ENCODE results near the gene SLC35F2.
"Not testable (repeated sequence)": the region's sequence is repeated elsewhere in the genome, so short reads cannot be mapped to it uniquely, and the experiment has no call there.

The SLC35F2 gene, protein sequence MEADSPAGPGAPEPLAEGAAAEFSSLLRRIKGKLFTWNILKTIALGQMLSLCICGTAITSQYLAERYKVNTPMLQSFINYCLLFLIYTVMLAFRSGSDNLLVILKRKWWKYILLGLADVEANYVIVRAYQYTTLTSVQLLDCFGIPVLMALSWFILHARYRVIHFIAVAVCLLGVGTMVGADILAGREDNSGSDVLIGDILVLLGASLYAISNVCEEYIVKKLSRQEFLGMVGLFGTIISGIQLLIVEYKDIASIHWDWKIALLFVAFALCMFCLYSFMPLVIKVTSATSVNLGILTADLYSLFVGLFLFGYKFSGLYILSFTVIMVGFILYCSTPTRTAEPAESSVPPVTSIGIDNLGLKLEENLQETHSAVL

GRCh38 chr11:107858217-107859070 is at the start of gene SLC35F2:
TSS of gene SLC35F2 (minus strand) at chr11:107858787. CDS start at chr11:107858767, 20 bp downstream.
- DNase-seq (ENCODE audit: low read depth in 1 of 2, low spot score in 1 of 2) = peak; percentile 32 to 57

DNA sequence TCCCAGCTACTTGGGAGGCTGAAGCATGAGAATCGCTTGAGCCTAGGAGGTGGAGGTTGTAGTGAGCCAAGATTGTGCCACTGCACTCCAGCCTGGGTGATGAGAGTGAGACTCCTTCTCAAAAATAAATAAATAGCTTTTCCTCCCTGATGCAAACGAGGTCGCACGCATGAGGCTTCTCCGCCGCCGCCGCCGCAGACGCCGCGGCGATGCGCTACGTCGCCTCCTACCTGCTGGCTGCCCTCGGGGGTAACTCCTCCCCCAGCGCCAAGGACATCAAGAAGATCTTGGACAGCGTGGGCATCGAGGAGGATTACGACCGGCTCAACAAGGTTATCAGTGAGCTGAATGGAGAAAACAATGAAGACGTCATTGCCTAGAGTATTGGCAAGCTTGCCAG is 49.6 kb upstream of the SLC35F2 start:
- no peak for DNase-seq (ENCODE audit: low read depth in 1 of 2, low spot score in 1 of 2)

DNA sequence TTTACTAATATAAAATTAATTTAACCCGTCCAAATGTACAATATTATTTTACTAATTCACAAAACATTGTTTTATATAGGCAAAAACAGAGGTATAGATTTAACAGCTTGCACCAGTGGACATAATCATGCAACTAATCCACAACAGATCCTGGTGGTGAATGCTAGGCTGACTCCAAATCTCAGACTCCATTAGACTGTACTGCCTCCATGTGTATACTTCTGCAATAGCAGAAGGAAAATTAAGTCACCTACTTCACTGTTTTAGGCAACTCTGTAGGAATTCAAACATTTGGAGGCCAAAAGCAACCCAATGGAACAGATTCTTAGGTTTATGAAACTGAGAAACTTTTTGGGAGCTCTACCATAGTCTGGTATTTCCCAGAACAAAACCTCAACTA is 39.7 kb upstream of the SLC35F2 start:
- DNase-seq (ENCODE audit: low read depth in 1 of 2, low spot score in 1 of 2) = no peak

GRCh38 chr11:107882095-107882820 is 23.7 kb upstream of the SLC35F2 start:
- DNase-seq (ENCODE audit: low read depth in 1 of 2, low spot score in 1 of 2) = no peak

DNA sequence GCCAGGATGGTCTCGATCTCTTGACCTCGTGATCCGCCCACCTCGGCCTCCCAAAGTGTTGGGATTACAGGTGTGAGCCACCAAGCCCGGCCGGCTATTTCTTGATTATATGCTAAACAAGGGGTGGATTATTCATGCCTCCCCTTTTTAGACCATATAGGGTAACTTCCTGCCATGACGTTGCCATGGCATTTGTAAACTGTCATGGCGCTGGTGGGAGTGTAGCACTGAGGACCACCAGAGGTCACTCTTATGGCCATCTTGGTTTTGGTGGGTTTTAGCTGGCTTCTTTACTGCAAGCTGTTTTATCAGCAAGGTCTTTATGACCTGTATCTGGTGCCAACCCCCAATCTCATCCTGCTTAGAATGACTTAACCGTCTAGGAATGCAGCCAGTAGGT is 22.9 kb upstream of the SLC35F2 start:
- not testable (repeated sequence) for DNase-seq (ENCODE audit: low read depth in 1 of 2, low spot score in 1 of 2)

GRCh38 chr11:107876141-107876540 is 17.6 kb upstream of the SLC35F2 start:
- no peak for DNase-seq (ENCODE audit: low read depth in 1 of 2, low spot score in 1 of 2)

- DNase-seq (ENCODE audit: low read depth in 1 of 2, low spot score in 1 of 2) = no peak
Observed at GRCh38 chr11:107864591-107864990, 6.0 kb upstream of the SLC35F2 start.

- no peak for DNase-seq (ENCODE audit: low read depth in 1 of 2, low spot score in 1 of 2)
Observed at GRCh38 chr11:107860688-107861087, 2.1 kb upstream of the SLC35F2 start.

GRCh38 chr11:107860240-107860620 is 1.6 kb upstream of the SLC35F2 start:
- DNase-seq (ENCODE audit: low read depth in 1 of 2, low spot score in 1 of 2) = not testable (repeated sequence)

GRCh38 chr11:107859459-107860239 is 1.1 kb upstream of the SLC35F2 start:
- no peak for DNase-seq (ENCODE audit: low read depth in 1 of 2, low spot score in 1 of 2)

DNA sequence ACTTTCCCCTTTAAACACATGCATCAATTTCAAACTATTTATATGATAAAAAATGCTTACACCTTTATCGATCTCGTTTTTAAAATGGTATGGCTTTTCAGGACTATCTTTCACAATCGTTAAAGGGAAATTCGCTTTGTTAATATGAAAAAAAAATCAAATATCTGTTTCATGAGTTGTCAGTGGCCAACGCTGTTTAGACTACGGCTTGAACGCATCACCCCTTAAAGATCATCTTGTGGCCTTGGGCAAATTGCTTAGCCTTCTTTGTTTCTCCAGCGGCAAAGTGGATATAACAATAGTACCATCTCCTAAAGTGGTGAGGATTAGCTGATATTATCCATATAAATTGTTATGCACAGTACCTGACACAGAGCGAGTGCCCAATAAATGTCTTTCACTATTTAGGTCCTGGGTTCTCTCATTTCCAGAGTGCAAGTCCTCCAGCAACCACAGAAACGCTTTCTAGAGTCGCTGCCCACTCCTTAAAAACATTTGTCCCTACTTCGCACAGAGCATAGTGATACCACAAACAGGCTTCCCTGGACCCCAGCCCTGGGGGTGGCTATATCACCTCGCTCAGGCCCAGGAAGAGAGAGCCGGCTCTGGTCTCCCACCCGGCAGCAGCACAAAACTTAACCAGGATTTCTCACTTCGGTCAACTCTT is 904 bp downstream of the SLC35F2 start:
- no peak for DNase-seq (ENCODE audit: low read depth in 1 of 2, low spot score in 1 of 2)

DNA sequence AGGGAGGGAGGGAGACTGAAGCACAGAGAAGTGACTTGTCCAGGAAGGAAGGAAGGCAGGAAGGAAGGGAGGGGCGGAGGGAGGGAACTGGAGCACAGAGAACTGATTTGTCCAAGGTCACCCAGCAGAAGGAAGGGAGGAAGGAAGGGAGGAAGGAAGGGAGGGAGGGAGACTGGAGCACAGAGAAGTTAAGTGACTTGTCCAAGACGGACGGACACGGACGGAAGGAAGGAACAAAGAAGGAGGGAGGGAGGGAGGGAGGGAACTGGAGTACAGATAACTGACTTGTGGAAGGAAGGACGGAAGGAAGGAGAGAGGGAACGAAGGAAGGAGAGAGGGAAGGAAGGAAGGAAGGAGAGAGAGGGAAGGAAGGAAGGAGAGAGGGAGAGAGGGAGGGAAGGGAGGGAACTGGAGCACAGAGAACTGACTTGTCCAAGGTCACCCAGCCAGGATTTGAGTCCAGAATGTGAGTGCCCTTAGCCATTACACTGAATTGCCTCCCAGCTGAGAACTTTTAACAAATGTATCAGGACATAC is 1.5 kb downstream of the SLC35F2 start:
- DNase-seq (ENCODE audit: low read depth in 1 of 2, low spot score in 1 of 2) = no peak

GRCh38 chr11:107856180-107856980 is 2.2 kb downstream of the SLC35F2 start:
- DNase-seq (ENCODE audit: low read depth in 1 of 2, low spot score in 1 of 2) = no peak

GRCh38 chr11:107853070-107853469 is 5.5 kb downstream of the SLC35F2 start:
- DNase-seq (ENCODE audit: low read depth in 1 of 2, low spot score in 1 of 2) = no peak

DNA sequence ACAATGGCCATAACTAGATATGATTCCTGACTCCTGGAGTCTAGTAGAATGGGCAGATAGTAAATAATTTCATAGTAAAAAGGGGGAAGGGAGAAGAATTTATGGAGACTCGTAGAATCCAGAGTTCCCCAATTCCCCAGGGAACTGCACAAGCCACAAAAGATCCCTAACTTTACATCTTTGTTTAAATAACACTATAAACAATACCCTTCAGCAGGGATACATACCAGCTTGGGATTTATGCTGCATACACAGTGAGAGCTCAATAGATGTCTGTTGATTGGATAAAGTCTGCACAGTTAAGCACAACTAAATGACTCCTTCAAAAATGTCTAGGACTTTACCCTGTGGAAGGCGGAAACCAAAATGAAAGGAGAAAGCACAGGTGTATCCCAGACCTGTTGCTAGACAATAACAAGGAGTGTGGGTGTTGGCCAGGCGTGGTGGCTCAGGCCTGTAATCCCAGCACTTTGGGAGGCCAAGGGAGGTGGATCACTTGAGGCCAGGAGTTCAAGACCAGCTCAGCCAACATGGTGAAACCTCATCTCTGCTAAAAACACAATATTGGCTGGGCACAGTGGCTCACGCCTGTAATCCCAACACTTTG is 6.8 kb downstream of the SLC35F2 start:
- no peak for DNase-seq (ENCODE audit: low read depth in 1 of 2, low spot score in 1 of 2)

DNA sequence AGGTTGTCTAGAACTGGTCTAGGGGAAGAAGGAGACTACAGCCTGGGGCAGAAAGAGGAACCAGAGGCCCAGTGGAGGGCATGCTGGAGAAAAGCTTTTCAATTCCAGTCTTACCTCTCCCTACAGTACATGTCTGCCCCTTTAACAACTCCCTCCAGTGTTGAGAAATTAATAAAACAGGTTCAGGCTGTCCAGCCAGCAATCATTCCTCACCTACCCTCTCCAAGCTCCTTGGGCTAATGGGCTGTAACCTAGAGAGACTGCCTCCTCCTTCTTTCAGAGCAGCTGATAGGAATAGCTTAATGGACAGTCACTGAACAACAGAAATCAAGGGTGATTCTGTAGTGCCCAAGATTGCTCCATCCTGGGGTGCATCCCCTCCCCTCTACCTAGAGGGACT is 8.8 kb downstream of the SLC35F2 start:
- no peak for DNase-seq (ENCODE audit: low read depth in 1 of 2, low spot score in 1 of 2)

DNA sequence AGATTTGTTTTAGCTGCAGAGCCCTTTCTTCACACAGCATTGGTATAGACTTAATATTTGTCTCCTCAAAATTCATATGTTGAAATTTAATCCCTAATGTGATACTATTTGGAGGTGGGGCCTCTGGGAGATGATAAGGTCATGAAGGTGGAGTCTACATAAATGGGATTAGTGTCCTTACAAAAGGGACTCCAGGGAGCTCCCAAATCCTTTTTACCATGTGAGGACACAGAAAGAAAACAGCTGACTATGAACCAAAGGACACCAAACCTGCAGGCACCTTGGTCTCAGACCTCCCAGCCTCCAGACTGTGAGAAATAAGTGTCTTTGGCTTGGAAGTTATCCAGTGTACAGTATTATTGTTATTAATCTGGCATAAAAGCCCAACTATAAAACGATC is 10.2 kb downstream of the SLC35F2 start:
- no peak for DNase-seq (ENCODE audit: low read depth in 1 of 2, low spot score in 1 of 2)

GRCh38 chr11:107847184-107847583 is 11.4 kb downstream of the SLC35F2 start:
- no peak for DNase-seq (ENCODE audit: low read depth in 1 of 2, low spot score in 1 of 2)

- DNase-seq (ENCODE audit: low read depth in 1 of 2, low spot score in 1 of 2) = no peak
Observed at GRCh38 chr11:107844041-107844440, 14.5 kb downstream of the SLC35F2 start.

All from activated T-helper 1 cell treated with anti-CD3 and anti-CD28 coated beads, Interleukin-2, amount 50 U/mL, for 16 hours (primary cell).